Measurements from ENCODE around the gene FAM3C. TPM values are rescaled to one million over a fixed set of nuclear protein-coding genes. Genes with fewer than 3 reads are reported as not detected.

Gene FAM3C
- total RNA-seq, 4 donors from 2014 or later, result 44.3 to 129 (median 49.0) TPM

DNA sequence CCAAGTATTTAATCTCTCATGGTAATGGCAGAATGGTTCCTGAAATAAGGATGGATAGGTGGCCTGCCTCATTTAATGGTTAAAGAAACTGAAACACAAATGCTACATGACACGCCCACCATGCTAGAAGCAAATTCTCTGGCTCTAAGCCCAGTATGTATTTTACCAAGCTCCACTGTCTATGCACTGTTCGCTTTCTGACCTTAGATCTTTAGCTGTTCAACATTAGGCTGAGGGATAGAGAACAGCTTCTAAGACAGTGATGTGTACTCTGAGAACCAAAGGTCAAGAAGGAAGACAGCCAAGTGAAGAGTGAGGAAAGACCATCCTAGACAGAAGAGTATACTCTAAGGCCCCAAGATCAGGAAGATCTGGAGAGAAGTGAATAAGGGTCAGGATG, 26.6 kb downstream of the FAM3C start:
- TF ChIP-seq, protein P1, sequence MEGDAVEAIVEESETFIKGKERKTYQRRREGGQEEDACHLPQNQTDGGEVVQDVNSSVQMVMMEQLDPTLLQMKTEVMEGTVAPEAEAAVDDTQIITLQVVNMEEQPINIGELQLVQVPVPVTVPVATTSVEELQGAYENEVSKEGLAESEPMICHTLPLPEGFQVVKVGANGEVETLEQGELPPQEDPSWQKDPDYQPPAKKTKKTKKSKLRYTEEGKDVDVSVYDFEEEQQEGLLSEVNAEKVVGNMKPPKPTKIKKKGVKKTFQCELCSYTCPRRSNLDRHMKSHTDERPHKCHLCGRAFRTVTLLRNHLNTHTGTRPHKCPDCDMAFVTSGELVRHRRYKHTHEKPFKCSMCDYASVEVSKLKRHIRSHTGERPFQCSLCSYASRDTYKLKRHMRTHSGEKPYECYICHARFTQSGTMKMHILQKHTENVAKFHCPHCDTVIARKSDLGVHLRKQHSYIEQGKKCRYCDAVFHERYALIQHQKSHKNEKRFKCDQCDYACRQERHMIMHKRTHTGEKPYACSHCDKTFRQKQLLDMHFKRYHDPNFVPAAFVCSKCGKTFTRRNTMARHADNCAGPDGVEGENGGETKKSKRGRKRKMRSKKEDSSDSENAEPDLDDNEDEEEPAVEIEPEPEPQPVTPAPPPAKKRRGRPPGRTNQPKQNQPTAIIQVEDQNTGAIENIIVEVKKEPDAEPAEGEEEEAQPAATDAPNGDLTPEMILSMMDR (IDR thresholded peaks at IDR 0.05), result no peak
- ATAC-seq (ENCODE audit: low FRiP score) (no peak), DNase-seq (ENCODE audit: low spot score) (no peak)

DNA sequence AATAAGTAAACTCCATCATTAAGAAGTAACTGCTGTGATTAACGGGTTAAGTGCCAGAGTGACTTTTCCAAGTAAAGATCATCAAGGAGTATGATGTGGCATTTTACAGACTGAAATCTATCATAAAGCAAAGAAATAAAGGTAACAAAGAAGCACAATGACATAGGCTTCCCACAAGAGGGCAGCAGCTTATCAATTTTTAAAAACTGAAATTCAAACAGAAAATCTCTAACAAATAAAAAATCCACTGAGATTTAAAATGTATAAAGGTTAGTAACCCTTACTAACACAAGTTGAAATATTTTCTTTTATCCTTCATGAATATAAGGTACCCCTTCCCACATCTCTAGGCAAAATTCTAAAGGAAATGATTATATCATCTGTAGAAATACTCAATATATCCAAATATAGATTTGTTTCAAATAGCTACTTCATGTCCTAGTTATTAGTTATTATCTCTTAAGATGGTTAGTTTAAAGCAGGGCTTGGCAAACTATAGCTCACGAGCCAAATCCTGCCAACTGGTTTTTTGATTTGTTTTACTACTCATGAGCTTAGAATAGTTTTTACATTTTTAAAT, 29.2 kb downstream of the FAM3C start:
- no peak for DNase-seq (ENCODE audit: low spot score)
- TF ChIP-seq, protein P1 (IDR thresholded peaks at IDR 0.05), result peak in 1 of 3 donors; percentile 33
- ATAC-seq (ENCODE audit: low FRiP score), result no peak

DNA sequence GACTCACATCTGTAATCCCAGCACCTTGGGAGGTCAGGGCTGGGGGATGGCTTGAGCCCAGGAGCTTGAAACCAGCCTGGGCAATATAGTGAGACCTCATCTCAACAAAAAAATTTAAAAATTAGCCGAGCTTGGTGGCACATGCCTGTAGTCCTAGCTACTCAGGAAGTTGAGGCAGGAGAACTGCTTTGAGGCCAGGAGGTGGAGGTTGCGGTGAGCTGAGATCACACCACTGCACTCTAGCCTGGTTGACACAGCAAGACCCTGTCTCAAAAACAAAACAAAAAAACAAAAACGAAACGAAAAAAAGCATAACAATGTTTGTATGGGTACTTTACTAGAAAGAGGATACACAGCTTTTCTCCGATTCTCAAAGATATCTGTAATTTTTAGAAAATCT, 35.5 kb downstream of the FAM3C start:
- DNase-seq (ENCODE audit: low spot score) (no peak), ATAC-seq (ENCODE audit: low FRiP score) (no peak)
- TF ChIP-seq, protein P1 (IDR thresholded peaks at IDR 0.05), result no peak

DNA sequence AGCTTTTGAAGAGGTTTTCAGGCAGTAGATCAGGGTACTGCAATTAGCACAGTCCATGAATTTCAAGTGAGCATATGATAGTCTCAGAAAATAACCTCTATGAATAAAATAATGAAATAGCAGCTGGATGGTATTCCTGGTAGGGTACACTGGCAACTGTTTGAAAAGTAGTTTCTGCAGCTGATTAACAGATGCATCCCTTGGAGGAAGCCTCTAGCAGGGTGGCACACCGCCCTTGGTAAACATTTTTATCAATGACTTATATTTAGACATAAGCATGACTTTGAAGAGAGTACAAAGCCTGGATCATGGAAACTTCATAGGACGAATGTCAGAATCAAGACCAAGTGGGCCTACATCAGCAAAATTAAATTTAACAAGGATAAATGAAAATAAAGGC, 40.5 kb downstream of the FAM3C start:
- DNase-seq (ENCODE audit: low spot score), result no peak
- ATAC-seq (ENCODE audit: low FRiP score), result no peak

DNA sequence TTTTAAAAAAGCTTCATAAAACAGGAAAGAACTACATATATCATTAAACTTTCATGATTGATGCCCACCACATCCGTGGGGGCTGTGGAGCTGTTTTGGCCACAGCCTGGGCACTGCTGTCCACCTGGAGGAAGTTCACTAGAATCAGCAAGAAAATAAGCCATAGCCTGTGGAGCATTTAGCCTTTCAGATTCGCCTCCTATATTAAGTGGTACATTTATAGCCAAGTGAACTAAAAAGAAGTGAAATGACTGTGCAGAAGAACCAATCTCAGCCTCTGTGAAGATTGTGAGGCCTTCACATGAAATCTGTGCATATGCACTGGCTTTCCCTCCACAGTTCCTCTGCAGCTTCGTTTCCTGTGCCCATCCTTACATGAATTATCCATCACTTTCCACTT, 43.8 kb downstream of the FAM3C start:
- DNase-seq (ENCODE audit: low spot score), result no peak
- TF ChIP-seq, protein P1 (IDR thresholded peaks at IDR 0.05), result no peak
- no peak for ATAC-seq (ENCODE audit: low FRiP score)

More for the DNA sequence above, 40.5 kb downstream of the FAM3C start:
- TF ChIP-seq, protein P1 (IDR thresholded peaks at IDR 0.05), result no peak

DNA sequence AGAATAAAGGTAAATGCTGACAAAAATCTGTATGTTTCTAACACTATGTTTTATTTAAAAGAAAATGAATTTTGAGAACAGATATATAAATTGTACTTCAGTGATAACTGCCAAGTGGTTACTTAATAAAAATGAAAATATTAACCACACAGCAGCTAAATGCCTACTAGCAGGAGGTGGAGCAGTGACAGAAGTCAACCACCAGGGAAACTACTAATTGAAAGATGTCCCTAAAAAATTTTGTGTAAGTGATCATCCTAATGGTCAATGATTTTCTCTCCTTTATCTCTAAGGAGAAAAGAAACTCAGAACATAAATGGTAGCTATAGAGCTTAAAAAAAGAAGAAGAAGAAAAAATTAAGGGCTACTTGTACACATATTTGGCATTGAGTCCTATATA, 44.4 kb downstream of the FAM3C start:
- ATAC-seq (ENCODE audit: low FRiP score) (no peak), DNase-seq (ENCODE audit: low spot score) (no peak)
- TF ChIP-seq, protein P1 (IDR thresholded peaks at IDR 0.05), result no peak

DNA sequence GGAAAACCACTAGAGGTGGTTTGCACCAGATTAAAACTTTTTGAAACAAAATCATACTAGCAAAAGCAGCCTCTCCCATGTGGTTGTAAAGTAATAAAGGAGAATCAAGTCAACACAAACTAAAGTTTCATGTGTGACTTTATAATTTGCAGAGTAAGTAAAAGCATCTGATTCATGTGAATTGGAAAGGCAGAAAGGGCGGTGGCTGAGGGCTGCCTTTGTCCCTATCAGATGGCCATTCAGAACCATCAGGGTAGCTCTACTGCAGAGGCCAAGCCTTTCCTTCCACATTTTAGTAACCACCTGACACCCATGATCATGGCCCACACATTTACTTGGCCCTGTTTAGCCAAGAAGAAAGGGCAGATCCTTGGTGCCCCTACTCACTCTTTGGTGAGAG, 51.6 kb downstream of the FAM3C start:
- TF ChIP-seq, protein P1 (IDR thresholded peaks at IDR 0.05), result no peak
- ATAC-seq (ENCODE audit: low FRiP score) (no peak), DNase-seq (ENCODE audit: low spot score) (no peak)
